Hepatocyte (in vitro differentiated cells): Measurements from ENCODE around the gene TMED10.

Experiments used
- CTCF ChIP-seq: fragments of 200-600 bp; sonication (generic); IDR thresholded peaks from 2 replicates; pipeline ENCODE4 v1.5.1; 2016; ENCODE audit warnings: antibody characterized with exemption, mild to moderate bottlenecking; ENCODE audit not compliant: poor library complexity
- EZH2 ChIP-seq: fragments of 200-600 bp; sonication (generic); IDR thresholded peaks from 2 replicates; pipeline ENCODE4 v1.6.1; 2016; ENCODE audit warnings: antibody characterized with exemption, mild to moderate bottlenecking, borderline replicate concordance
- EZH2phosphoT487 ChIP-seq: fragments of 200-600 bp; sonication (generic); IDR thresholded peaks from one replicate; pipeline ENCODE4 v1.6.1; 2018; ENCODE audit warnings: antibody characterized with exemption, mild to moderate bottlenecking, low read depth, moderate library complexity; ENCODE audit not compliant: unreplicated experiment, severe bottlenecking

- TF ChIP-seq CTCF (no peak), EZH2 (no peak), EZH2phosphoT487 (no peak)
These were observed 80.7 kb downstream of the TMED10 start for GRCh38 chr14:75095690-75096089.
